Hepatocyte (in vitro differentiated cells): ENCODE measurements around the gene DDIAS.

Experiments used
- CTCF ChIP-seq: fragments of 200-600 bp; sonication (generic); IDR thresholded peaks from 2 replicates; pipeline ENCODE4 v1.5.1; 2016; ENCODE audit warnings: antibody characterized with exemption, mild to moderate bottlenecking; ENCODE audit not compliant: poor library complexity
- EZH2 ChIP-seq: fragments of 200-600 bp; sonication (generic); IDR thresholded peaks from 2 replicates; pipeline ENCODE4 v1.6.1; 2016; ENCODE audit warnings: antibody characterized with exemption, mild to moderate bottlenecking, borderline replicate concordance

- TF ChIP-seq CTCF (peak; percentile 77), EZH2 (no peak)
These were observed 33.9 kb upstream of the DDIAS start for GRCh38 chr11:82867495-82868082.
